NK-92 (cell line): ENCODE data around the gene LAMC3.

Experiments used
- DNase-seq: peaks from one replicate; lab custom pipeline; 2025; ENCODE audit not compliant: unreplicated experiment; lab: John Stamatoyannopoulos, UW

Gene LAMC3

GRCh38 chr9:131010482-131011273 is 1.7 kb downstream of the LAMC3 start:
- DNase-seq = no peak

GRCh38 chr9:131011274-131012022 is 2.5 kb downstream of the LAMC3 start:
- no peak for DNase-seq

- no peak for DNase-seq
Observed at GRCh38 chr9:131012023-131012334, 3.0 kb downstream of the LAMC3 start.

- DNase-seq = no peak
Observed at GRCh38 chr9:131012396-131012917, 3.5 kb downstream of the LAMC3 start.

- no peak for DNase-seq
Observed at GRCh38 chr9:131013015-131013755, 4.2 kb downstream of the LAMC3 start.

GRCh38 chr9:131013771-131014676 is 5.0 kb downstream of the LAMC3 start:
- no peak for DNase-seq

- no peak for DNase-seq
Observed at GRCh38 chr9:131015112-131015511, 6.1 kb downstream of the LAMC3 start.

- DNase-seq = no peak
Observed at GRCh38 chr9:131015876-131016397, 7.0 kb downstream of the LAMC3 start.

- no peak for DNase-seq
Observed at GRCh38 chr9:131017067-131017466, 8.1 kb downstream of the LAMC3 start.

- no peak for DNase-seq
Observed at GRCh38 chr9:131018621-131019020, 9.6 kb downstream of the LAMC3 start.

GRCh38 chr9:131019388-131020239 is 10.6 kb downstream of the LAMC3 start:
- no peak for DNase-seq

- no peak for DNase-seq
Observed at GRCh38 chr9:131020388-131020787, 11.4 kb downstream of the LAMC3 start.

GRCh38 chr9:131020862-131021261 is 11.9 kb downstream of the LAMC3 start:
- no peak for DNase-seq

GRCh38 chr9:131021785-131022184 is 12.8 kb downstream of the LAMC3 start:
- no peak for DNase-seq

GRCh38 chr9:131024978-131025868 is 16.2 kb downstream of the LAMC3 start:
- DNase-seq = no peak

- DNase-seq = no peak
Observed at GRCh38 chr9:131025953-131026858, 17.2 kb downstream of the LAMC3 start.
